AG08395 (cell line): ENCODE data around the gene WDR27.
A peak's percentile ranks its signal among the peaks of the same experiment; 100 is the strongest.

Experiments used
- DNase-seq: peaks from one replicate; pipeline ENCODE4 v3.0.0; 2012; ENCODE audit warnings: mixed read lengths, low spot score

Gene WDR27

DNA sequence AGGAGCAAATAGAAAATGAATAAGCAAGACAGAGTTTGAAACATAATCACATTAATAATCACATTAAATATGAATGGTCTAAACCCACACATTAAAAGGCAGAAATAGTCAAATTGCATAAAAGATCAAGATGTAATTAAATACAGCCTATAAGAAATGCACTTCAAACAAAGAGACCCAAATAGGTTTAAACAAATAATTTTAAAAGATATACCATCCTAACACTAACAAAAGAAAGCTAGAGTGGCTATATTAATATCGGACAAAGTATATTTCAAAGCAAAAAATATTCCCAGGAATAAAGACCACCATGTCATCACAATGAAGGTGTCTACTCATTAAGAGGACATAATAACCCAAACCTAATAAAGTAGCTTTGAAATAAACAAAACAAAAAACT is 140.2 kb downstream of the WDR27 start:
- no peak for DNase-seq

DNA sequence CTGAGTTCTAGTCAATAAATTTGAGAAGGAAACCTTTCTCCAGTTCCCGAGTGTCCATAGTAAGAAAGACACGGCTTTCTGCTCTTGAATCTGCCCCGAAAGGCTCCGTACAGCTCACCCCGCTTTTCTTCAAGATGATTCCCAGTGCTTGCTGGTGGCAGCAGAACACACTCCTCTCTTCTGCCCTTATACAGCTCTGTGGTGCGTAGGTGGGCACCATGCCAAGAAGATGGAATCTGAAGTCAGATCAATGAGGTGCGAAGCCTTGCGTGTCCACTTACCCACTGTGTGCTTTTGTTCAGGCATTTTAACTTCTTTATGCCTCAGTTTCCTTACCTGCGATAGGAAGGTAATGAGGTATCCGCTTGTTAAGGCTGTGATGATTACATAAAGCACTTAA is 142.2 kb downstream of the WDR27 start:
- DNase-seq, result no peak

DNA sequence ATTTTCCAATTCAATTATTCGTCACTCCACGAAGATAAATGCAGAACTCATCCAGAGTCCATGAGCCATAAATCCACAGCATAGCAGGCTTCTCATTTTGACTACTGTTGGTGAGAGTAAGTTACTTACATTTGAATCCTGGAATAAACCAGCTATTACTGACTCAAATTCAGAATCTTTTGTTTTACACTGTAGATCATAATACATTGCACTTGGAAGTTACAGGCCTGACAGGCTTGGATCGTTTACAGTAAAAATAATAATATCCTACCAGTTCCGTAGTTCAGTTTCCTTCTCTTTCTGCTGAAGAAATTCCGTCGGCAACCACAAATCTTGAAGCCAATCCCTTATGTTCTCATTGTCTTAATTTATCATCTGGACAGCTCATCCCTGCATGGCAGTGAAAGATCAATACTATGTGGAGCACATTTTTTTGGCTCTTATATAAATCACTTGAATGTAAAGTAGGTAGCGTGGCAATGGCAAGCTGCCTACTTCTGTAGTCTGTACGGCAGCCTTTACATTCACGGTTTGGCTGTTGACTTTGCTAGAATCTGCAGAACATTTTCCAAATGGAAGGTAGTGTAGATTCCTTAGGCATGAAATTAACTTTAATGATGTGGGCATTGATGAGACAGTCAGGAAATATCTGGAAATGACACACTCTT is 142.9 kb downstream of the WDR27 start:
- DNase-seq, result peak; percentile 42

DNA sequence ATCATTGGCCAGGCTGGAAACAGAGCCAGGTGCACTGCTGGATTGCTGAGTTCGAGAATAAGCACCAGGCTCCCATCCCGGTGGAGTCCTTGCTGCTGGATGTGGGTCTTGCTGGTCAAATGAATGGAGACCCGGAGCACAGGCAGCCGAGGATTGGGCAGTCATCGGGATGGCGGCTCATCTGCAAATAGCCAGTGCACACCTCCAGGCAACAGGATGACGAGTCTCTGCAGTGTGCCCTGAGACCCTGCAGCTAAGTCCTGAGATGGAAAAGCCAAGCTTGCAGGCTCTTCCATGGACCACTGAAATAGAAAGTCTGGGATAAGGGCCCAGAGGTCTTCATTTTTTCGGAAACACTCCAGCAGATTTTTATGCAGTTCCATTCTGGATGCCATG is 143.5 kb downstream of the WDR27 start:
- no peak for DNase-seq

DNA sequence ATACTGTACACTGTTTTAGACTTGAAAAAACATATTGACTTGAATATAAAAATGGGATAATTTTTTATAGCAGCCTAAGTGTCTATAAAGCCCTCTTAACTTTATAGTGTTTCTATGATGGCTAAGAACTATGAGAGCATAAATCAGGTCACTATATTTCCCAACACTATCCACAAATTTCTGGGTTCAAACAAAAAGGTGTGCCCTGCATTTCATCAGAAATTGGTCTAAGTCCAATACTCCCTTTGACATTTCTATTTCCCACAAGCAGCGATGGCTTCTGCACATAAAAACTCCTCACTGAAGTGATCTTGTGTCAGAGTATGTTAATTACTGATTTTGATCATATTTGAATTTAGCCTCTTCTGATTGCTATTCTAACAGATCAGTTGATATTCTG is 143.9 kb downstream of the WDR27 start:
- no peak for DNase-seq

DNA sequence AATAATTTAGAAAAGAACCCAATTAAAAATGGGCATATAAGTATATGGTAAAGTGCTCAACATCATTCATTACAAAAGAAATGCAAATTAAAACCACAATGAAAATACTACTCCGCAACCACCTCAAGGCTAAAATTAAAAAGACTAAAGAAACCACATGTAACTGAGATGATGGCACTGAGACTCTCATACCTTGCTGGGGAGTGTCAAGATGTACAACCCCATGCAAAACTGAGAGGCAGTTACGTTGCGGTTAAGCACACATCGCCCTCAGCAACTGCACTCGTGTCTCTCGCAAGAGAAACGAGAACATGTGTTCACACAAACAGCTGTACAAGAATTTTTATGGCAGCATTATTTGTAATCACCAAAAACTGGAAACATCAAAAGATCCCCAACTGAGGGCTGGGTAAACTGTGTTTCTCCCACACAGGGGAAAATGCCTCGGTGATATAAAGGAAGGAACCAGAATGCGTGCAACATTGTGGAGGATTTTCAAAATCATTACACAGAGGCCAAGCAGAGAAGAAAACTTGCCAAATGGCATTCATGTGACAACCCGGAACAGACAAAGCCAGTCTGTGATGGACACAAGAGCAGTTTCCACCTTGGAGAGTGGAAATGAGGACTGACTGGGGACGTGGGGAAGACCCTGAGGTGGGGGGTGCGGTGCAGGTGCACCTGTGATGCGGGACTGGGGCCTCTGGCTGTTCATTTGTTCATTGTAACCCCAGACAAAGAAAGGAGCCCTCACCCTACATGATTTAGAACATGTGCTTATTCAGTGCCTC is 144.9 kb downstream of the WDR27 start:
- no peak for DNase-seq

DNA sequence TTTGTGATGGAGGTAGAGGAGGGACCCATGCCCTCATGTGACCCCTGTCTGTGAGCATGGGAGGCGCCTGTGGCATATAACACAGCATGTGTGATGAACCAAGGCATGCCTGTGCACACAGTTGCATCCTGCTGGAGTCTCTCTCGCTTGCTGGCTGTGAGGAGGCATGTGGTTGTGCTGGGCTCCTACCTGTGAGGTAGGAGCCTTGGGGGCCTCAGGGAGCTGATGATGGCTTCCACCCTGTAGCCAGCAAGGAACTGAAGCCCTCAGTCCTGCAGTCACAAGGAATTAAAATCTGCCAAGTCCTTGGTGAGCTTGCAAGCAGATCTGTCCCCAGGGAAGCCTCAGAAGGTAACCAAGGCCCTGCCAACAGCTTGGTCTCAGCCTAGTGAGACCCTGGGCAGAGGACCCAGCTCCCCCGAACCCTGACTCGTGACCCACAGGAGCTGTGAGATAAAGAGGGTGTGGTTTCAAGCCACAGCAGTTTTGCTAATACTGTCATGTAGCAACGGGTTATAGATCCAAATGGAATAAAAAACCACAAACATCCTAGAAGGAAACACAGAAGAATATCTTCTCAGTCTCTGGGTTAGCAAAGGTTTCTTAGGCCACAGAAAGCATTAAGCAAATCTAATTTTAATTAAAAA is 145.7 kb downstream of the WDR27 start:
- DNase-seq, result peak; percentile 34

DNA sequence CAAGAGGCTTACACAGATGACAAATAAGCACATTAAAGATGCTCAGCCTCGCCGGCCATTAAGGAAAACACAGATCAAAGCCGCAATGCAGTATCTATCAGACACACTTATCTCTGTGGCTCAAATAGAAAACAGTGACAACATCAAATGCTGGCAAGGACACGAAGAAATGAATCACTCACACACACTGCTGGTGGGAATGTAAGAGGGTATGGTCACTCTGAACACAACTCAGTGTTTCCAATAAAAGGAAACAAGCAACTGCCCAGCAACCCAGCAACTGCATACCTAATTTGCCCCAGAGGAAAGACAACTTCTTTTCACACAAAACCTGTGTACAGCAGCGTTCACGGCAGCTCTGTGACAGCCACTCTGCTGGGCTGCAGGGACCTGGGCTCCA is 155.8 kb downstream of the WDR27 start:
- peak; percentile 31 for DNase-seq

DNA sequence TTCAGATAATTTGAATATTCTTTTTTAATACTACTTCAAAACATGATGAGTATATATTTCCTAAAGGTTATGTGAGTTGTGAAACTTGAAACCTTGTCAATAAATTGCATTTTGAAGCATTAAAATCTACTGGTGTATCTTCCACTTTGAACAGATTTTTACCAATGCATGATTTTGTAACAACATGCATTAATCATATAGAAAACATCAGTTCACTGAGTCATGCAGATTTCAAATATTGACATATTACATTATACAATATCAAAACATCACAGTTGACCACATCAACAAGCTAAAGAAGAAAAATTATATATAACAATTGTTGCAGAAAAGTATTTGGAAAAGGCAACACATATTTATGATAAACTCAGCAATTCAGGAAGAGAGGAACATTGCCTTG is 158.1 kb downstream of the WDR27 start:
- DNase-seq, result no peak

DNA sequence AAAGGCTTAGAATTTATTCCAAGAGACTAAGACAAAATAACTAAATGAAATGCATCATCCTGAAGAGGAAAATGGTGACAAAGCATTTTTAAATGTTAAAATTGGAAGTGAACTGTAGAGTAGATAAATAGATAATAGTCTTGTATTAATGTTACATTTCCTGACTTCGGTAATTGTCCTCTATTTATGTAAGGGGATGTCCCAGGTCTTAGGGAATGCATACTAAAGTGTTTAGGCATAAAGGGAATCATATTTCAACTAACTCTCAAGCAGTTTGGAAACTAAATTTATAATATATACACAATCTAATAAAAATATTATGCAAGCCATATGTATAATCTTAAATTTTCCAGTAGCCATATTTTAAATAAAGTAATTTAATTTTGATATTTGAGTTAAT is 159.3 kb downstream of the WDR27 start:
- no peak for DNase-seq

DNA sequence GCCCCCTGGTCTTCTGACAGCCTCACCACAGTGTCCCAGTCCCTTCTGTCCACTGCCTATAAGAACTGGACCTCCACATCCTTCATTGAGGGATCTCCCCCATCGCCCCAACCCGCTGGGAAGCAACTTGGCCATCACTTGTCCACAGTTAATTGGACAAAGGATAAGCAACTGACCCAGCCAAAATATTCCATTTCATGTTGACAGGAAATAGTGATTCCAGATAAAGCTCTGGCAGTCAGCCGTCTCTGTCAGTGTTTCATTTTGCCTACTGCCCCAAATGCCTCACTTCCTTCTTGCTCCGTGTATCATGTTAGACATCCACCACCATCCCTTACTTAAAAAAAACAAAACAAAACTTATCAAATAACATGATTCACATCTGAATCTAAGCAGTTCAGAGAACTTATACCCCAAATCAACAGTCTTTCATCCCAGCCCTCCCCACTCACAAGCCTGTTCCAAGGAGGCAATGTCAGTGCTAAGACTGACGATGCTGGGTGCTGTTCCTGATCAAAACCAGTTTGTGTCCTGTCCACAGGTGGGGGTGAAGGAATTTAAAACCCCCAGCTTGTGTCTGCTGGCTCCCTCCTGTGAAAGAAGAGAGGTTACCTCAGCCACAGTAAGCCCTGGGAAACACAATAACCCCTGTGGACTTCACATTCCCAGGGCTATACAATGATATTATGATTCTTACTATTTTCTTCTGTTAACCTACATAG is 162.5 kb downstream of the WDR27 start:
- no peak for DNase-seq

DNA sequence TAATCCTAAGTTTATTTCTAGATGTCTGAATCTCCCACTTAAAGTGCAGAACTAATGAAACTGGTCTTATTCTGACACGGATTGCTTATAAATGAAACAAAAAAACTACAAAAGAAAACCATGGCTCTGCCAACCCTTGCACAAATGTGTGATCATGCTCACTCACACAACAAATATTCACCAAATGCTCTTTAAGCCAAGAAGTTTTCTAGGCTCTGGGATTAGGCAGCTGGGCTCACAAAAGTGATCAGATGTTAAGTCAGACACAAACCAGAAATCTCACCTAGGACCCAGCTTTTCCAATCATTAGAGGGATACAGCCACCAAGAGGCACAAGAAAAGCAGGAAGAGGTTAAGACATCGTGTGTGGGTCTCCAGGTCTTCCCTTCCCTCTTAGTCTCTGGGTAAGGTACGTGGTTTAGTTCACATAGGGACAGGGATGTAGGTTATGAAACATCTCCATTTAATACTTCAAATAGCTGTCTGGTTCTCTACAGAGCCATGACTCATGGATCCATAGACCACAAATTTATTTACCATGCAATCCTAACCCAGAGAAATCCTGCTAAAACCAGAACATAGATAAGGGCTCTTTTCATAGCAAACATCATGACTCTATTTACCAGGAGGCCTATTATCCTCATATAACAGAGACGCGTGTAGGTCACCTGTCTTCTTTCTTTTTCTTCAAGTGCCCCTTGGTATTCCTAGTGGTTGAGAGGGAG is 165.2 kb downstream of the WDR27 start:
- peak; percentile 49 for DNase-seq

DNA sequence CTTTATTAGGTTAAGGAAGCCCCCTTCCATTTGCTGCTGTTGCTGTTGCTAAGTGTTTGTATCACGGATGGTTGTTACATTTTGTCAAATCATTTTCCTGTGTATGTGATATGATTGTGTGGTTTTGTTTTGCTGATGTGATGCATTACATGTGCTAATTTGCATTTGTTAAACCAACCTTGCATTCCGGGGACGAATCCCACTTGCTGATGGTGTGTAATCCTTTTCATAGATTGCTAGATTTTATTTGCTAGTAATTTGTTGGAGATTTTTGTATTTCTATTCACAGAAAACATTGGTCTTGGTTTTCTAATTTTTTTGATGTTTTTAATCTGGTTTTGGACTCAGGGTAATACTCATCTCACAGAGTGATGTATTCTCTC is 167.8 kb downstream of the WDR27 start:
- DNase-seq, result no peak

DNA sequence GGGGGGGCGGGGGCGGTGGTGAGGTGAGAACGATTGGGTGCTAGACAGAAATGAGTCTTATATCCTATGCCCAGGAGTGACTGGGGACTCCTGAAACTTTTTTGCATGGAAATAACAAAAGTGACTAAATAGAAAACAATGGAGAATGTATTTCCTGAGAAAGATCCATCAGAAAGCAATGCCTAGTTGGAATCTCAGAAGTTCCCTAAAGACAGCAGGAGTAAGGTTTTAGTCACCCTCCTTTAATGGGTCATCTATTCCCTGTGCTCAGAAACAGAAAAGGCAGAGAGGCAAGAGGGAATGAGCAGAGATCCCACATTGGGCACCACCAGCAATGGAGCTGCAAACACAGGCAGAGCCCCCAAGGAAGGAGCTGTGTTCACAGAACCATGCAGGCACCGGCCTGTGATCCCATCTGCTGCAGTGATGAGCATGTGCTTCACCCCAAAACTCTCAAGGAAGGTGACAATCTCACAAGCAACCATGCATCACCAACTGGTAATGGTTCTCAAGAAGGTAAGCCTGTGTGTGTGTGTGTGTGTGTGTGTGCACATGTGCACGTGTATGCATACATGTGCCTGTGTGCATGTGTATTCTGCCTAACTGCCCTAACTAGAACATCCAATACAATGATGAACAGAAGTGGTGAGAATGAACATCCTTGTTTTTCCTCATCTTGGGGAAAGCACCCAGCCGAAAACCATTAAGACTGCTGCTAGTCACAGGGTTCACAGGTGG is 168.4 kb downstream of the WDR27 start:
- DNase-seq, result no peak

DNA sequence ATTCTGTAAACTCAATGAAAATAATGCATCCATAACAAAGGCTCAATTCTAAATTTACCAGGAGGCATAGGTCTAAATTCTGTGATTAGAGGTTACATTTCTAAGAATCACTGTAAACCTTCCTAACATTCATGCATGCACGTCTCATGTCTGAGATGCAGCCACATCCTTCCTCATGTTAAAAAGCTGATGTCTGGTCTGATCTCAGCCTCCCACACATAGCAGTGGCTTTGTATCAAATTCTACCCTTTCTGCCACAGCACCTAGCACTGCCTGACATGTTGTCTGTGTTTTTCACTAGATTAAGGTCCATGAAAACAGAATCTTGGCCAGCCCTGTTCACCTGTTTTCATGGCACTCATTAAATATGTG is 171.1 kb downstream of the WDR27 start:
- DNase-seq, result no peak

DNA sequence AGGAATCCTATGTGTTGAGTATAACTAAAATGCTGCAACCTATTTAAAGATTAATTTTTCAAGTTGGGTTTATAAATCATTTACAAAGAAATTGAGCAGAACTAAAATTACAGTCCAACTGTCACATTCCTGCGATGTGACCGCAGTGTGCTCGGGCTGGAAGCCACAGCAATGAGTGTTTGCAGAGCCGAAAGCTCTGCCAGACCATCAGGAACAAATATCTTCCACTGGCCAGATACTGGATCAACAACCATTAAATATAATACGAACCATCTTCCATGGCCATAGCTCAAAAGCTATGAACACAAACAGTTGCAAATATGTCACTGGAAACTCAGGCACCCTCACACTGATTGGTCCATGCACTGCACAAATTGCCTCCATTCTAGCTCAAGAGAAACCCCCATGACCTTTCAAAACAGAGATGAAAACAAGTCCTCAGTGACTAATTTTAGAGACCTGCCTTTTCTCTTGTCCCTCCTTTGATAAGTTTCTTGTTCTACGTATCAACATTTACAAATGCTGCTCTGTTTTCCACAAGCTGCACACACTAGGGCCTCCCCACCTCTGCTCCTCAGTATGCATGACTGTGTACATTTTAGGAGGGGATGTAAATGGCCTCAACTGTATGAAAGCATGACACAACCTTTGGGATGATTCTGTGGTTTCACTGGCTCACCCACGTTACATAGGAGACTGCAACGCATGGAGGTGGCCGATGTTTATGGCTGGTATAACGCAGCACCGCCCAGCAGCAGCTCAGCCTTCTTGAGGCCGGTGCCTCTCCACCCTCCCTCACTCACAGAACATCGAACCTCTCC is 171.7 kb downstream of the WDR27 start:
- DNase-seq, result peak; percentile 86

DNA sequence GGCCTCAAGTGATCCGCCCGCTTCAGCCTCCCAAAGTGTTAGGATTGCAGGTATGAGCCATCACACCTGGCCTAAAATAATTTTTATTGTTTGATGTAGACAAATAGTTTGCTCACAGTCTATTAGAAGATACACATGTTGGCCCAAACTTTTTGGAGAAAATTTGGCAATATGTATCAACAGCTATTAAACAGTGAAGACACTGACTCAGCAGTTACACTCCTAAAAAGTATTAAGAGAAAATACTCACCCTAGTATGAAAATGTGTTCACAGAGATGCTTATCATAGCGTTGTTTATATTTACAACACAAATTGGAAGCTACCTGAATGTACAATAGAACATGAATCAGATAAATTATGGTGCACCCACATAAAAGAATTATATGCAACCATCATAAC is 173.1 kb downstream of the WDR27 start:
- no peak for DNase-seq

DNA sequence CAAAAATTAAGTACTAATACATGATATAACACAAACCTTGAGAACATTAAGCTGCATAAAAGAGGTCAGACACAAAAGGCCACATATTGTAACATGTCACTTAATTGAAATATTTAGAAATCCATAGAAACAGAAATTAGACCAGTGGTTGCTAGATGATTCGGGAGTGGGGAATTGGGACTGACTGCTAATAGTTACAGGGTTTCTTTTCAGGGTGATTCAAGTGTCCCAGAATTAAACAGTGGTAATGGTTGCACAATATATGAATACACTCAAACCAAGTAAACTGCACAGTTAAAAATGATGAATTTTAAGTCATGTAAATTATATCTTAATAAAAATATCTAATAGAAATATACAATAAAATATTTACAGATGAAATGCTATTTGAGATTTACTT is 174.5 kb downstream of the WDR27 start:
- peak; percentile 14 for DNase-seq

DNA sequence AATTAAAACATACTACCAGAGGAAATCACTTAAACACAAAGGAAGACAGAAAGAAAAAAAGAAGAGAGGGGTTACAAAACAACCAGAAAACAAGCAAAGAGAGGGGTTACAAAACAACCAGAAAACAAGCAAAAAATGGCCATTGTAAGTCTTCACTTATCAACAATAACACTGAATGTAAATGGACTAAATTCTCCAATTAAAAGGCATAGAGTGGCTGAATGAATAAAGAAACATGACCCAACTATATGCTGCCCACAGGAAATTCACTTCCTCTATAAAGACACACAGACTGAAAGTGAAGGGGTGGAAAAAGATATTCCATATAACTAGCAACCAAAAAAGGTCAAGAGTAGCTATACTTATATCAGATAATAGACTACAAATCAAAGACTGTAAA is 180.0 kb downstream of the WDR27 start:
- DNase-seq, result no peak

DNA sequence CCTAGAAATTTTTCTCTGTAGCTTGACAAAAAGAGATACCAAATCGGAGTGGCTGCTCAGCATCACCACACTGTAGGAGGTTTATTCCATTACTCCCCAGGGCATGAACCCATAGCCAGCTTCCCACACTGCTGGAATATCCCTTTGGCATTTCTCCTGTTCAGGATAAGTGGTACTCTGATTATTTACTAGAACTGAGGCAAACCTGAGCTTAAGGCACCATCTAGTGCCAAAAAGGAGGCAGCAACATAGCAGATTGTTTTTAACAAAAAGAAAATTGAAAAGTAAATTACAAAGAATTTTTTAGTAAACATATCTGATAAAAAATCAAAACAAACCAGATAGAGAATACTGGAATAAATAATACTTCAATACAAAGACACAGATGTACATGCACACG is 181.7 kb downstream of the WDR27 start:
- DNase-seq, result peak; percentile 60

DNA sequence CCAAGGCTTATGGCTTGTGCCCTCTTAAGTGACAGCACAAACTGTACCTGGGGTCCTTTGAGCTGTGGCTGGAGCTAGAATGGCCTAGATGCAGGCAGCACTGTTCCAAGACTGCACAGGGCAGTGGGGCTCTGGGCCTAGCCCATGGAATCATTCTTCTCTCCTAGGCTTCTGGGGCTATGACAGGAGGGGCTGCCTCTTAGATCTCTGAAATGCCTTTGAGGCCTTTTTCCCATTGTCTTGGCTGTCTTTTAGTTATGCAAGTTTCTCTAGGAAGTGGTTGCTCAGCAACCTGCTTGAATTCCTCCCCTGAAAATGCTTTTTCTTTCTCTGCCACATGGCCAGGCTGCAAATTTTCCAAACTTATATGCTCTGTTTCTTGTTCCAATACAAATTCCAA is 183.4 kb downstream of the WDR27 start:
- no peak for DNase-seq
